HL-60 (cell line): Measurements from ENCODE around the gene ERAP2.
A peak's percentile ranks its signal among the peaks of the same experiment; 100 is the strongest.

Experiments
- DNase-seq, 2 experiments: peaks; one replicate each; pipeline ENCODE4 v3.0.0-alpha.2; 2010 to 2020; ENCODE audit warnings: low read depth in 1 of 2, low spot score in 1 of 2
- H3K27ac ChIP-seq: fragments of 250-450 bp; sonication (Bioruptor Pico); replicated peaks from 2 replicates; pipeline ENCODE4 v1.5.1; 2020; ENCODE audit warnings: mild to moderate bottlenecking, moderate library complexity
- H3K27me3 ChIP-seq: fragments of 250-450 bp; sonication (Bioruptor Pico); 2 replicates; pipeline ENCODE4 v1.5.1; 2021; ENCODE audit warnings: mild to moderate bottlenecking, moderate library complexity; ENCODE audit not compliant: insufficient read depth, poor library complexity, severe bottlenecking
- H3K4me3 ChIP-seq: replicated peaks from 2 replicates; pipeline ENCODE4 v1.5.1; 2011; ENCODE audit warnings: mild to moderate bottlenecking, control low read depth, low read length; ENCODE audit not compliant: insufficient read depth
- CTCF ChIP-seq: IDR thresholded peaks from one replicate; pipeline ENCODE4 v1.5.1; 2011; ENCODE audit warnings: low read length, control low read depth, inconsistent platforms; ENCODE audit not compliant: insufficient read depth
- GABPA ChIP-seq: IDR thresholded peaks from 2 replicates; pipeline ENCODE4 v1.6.1; 2012; ENCODE audit warnings: low read depth
- POLR2AphosphoS5 ChIP-seq: IDR thresholded peaks from 2 replicates; pipeline ENCODE4 v1.6.1; 2012; ENCODE audit warnings: low read depth
- REST ChIP-seq: IDR thresholded peaks from 2 replicates; pipeline ENCODE4 v1.6.1; 2012; ENCODE audit warnings: low read depth; ENCODE audit not compliant: insufficient replicate concordance
- SPI1 ChIP-seq: IDR thresholded peaks from 2 replicates; pipeline ENCODE4 v1.6.1; 2012; ENCODE audit warnings: low read depth, mild to moderate bottlenecking, borderline replicate concordance

The ERAP2 gene

GRCh38 chr5:96896806-96897205 is 20.5 kb downstream of the ERAP2 start:
- TF ChIP-seq SPI1 (peak; percentile 94), POLR2AphosphoS5 (no peak)
- Histone ChIP-seq H3K27ac (peak overlapping the region; percentile 58), H3K4me3 (no peak overlapping the region), H3K27me3 (no peaks in the 10 kb centered on the region)
- DNase-seq: peak in 1 of 2 experiments; percentile 40

GRCh38 chr5:96901384-96901783 is 25.1 kb downstream of the ERAP2 start:
- H3K27me3 ChIP-seq: no peaks in the 10 kb centered on the region
- DNase-seq: no peak

GRCh38 chr5:96901841-96902240 is 25.5 kb downstream of the ERAP2 start:
- no peak for DNase-seq
- TF ChIP-seq CTCF: no peak
- no peak for TF ChIP-seq POLR2AphosphoS5
- TF ChIP-seq GABPA: no peak
- Histone ChIP-seq H3K27me3 (no peaks in the 10 kb centered on the region), H3K27ac (no peak overlapping the region), H3K4me3 (no peak overlapping the region)

More at GRCh38 chr5:96901384-96901783, 25.1 kb downstream of the ERAP2 start:
- no peak overlapping the region for H3K4me3 ChIP-seq
- H3K27ac ChIP-seq: no peak overlapping the region
- TF ChIP-seq CTCF (no peak), POLR2AphosphoS5 (no peak), REST (no peak), GABPA (no peak), SPI1 (no peak)

GRCh38 chr5:96902876-96903275 is 26.6 kb downstream of the ERAP2 start:
- Histone ChIP-seq H3K4me3 (no peak overlapping the region), H3K27me3 (no peaks in the 10 kb centered on the region), H3K27ac (no peak overlapping the region)
- TF ChIP-seq SPI1 (no peak), REST (no peak), GABPA (no peak), CTCF (no peak), POLR2AphosphoS5 (no peak)
- DNase-seq: no peak
